Mesendoderm (in vitro differentiated cells): Measurements from ENCODE around the gene DIPK1A.

ENCODE experiments used
- DNase-seq: peaks from one replicate; pipeline ENCODE4 v3.0.0; 2013
- H2AK5ac ChIP-seq: 2 replicates; pipeline ENCODE4 v1.6.1; 2013; ENCODE audit warnings: low read length, inconsistent platforms
- H2BK120ac ChIP-seq: 2 replicates; pipeline ENCODE4 v1.6.1; 2013; ENCODE audit warnings: low read depth, mild to moderate bottlenecking, low read length, moderate library complexity, mixed read lengths
- H2BK15ac ChIP-seq: replicated peaks from 2 replicates; pipeline ENCODE4 v1.6.1; 2013; ENCODE audit warnings: low read depth, mild to moderate bottlenecking, moderate library complexity
- H2BK5ac ChIP-seq: 2 replicates; pipeline ENCODE4 v1.6.1; 2013; ENCODE audit warnings: low read length, inconsistent platforms
- H3K18ac ChIP-seq: 2 replicates; pipeline ENCODE4 v1.6.1; 2013; ENCODE audit warnings: mild to moderate bottlenecking, low read length, mixed read lengths
- H3K23ac ChIP-seq: one replicate; pipeline ENCODE4 v1.6.1; 2013; ENCODE audit warnings: low read length
- H3K27ac ChIP-seq: 2 replicates; pipeline ENCODE4 v1.5.1; 2013; ENCODE audit warnings: low read depth, mild to moderate bottlenecking, inconsistent platforms, low read length, moderate library complexity
- H3K27me3 ChIP-seq: 2 replicates; pipeline ENCODE4 v1.6.1; 2013; ENCODE audit warnings: low read length, control low read depth, mild to moderate bottlenecking, inconsistent platforms; ENCODE audit not compliant: insufficient read depth, poor library complexity
- H3K36me3 ChIP-seq: 2 replicates; pipeline ENCODE4 v1.6.1; 2013; ENCODE audit warnings: low read length, inconsistent platforms; ENCODE audit not compliant: control insufficient read depth, insufficient read depth
- H3K4ac ChIP-seq: one replicate; pipeline ENCODE4 v1.6.1; 2013; ENCODE audit warnings: low read depth, mild to moderate bottlenecking, low read length, moderate library complexity
- H3K4me1 ChIP-seq: 2 replicates; pipeline ENCODE4 v1.6.1; 2013; ENCODE audit warnings: low read depth, low read length, inconsistent platforms; ENCODE audit not compliant: control insufficient read depth
- H3K4me2 ChIP-seq: 2 replicates; pipeline ENCODE4 v1.6.1; 2013; ENCODE audit warnings: low read length
- H3K4me3 ChIP-seq: 2 replicates; pipeline ENCODE4 v1.5.1; 2013; ENCODE audit warnings: mild to moderate bottlenecking, low read length
- H3K56ac ChIP-seq: one replicate; pipeline ENCODE4 v1.6.1; 2013; ENCODE audit warnings: low read length
- H3K79me1 ChIP-seq: 2 replicates; pipeline ENCODE4 v1.6.1; 2013; ENCODE audit warnings: low read length, inconsistent platforms
- H3K79me2 ChIP-seq: 2 replicates; pipeline ENCODE4 v1.6.1; 2013; ENCODE audit warnings: mild to moderate bottlenecking, low read length; ENCODE audit not compliant: control insufficient read depth, insufficient read depth
- H3K9ac ChIP-seq: 2 replicates; pipeline ENCODE4 v1.6.1; 2013; ENCODE audit warnings: low read length, inconsistent platforms
- H4K5ac ChIP-seq: one replicate; pipeline ENCODE4 v1.6.1; 2013; ENCODE audit warnings: low read length
- H4K8ac ChIP-seq: one replicate; pipeline ENCODE4 v1.6.1; 2013; ENCODE audit warnings: low read depth, mild to moderate bottlenecking, control low read depth, low read length, moderate library complexity
- WGBS: extraction: QIAGEN DNeasy Blood & Tissue Kit; methylation state at CpG from one replicate; pipeline ENCODE4 v1.1.7; 2013; ENCODE audit warnings: low lambda C conversion rate, missing lambda C conversion rate; ENCODE audit not compliant: insufficient coverage; ENCODE audit errors: extremely low coverage; 5-methylcytosine and 5-hydroxymethylcytosine counted together

DIPK1A gene

GRCh38 chr1:92990828-92991227, 29.6 kb upstream of the DIPK1A start:
- Histone ChIP-seq H2AK5ac (no peak overlapping the region), H4K5ac (no peak overlapping the region), H3K27me3 (no peaks in the 10 kb centered on the region), H3K4me3 (no peak overlapping the region), H3K18ac (no peak overlapping the region), H3K36me3 (no peaks in the 10 kb centered on the region), H3K9ac (no peak overlapping the region), H3K79me1 (no peaks in the 10 kb centered on the region), H4K8ac (no peak overlapping the region), H2BK5ac (no peak overlapping the region), H3K79me2 (no peaks in the 10 kb centered on the region), H3K4me2 (no peak overlapping the region), H3K4me1 (no peaks in the 10 kb centered on the region), H2BK120ac (no peak overlapping the region), H3K27ac (no peak overlapping the region), H3K4ac (no peak overlapping the region), H2BK15ac (no peak overlapping the region), H3K56ac (no peak overlapping the region), H3K23ac (no peak overlapping the region)
- no CpG with 5 or more reads among the region's 1 CpG for WGBS
- no peak for DNase-seq

GRCh38 chr1:92989936-92990583, 28.8 kb upstream of the DIPK1A start:
- Histone ChIP-seq H3K9ac (no peak overlapping the region), H3K4me1 (no peaks in the 10 kb centered on the region), H2BK120ac (no peak overlapping the region), H3K27ac (no peak overlapping the region), H3K18ac (no peak overlapping the region), H3K36me3 (no peaks in the 10 kb centered on the region), H3K4ac (no peak overlapping the region), H2BK15ac (no peak overlapping the region), H3K23ac (no peak overlapping the region), H2AK5ac (no peak overlapping the region), H3K56ac (no peak overlapping the region), H3K27me3 (no peaks in the 10 kb centered on the region), H3K79me1 (no peaks in the 10 kb centered on the region), H3K4me3 (no peak overlapping the region), H2BK5ac (no peak overlapping the region), H4K5ac (no peak overlapping the region), H3K4me2 (no peak overlapping the region), H4K8ac (no peak overlapping the region), H3K79me2 (no peaks in the 10 kb centered on the region)
- DNase-seq, result no peak
- WGBS, result no CpG with 5 or more reads among the region's 6 CpGs

GRCh38 chr1:92989253-92989652, 28.0 kb upstream of the DIPK1A start:
- Histone ChIP-seq H3K56ac (no peak overlapping the region), H3K79me2 (no peaks in the 10 kb centered on the region), H2BK5ac (no peak overlapping the region), H3K27me3 (no peaks in the 10 kb centered on the region), H4K8ac (no peak overlapping the region), H2BK120ac (no peak overlapping the region), H3K27ac (no peak overlapping the region), H3K4me1 (no peaks in the 10 kb centered on the region), H3K9ac (no peak overlapping the region), H3K18ac (no peak overlapping the region), H2BK15ac (no peak overlapping the region), H3K23ac (no peak overlapping the region), H3K4me2 (no peak overlapping the region), H3K79me1 (no peaks in the 10 kb centered on the region), H3K36me3 (no peaks in the 10 kb centered on the region), H3K4me3 (no peak overlapping the region), H3K4ac (no peak overlapping the region), H4K5ac (no peak overlapping the region), H2AK5ac (no peak overlapping the region)
- WGBS, result no CpG with 5 or more reads among the region's 2 CpGs
- no peak for DNase-seq

- Histone ChIP-seq H3K79me2 (no peaks in the 10 kb centered on the region), H2BK5ac (no peak overlapping the region), H3K23ac (no peak overlapping the region), H3K4me3 (no peak overlapping the region), H4K5ac (no peak overlapping the region), H3K9ac (no peak overlapping the region), H3K79me1 (no peaks in the 10 kb centered on the region), H3K27ac (no peak overlapping the region), H2BK15ac (no peak overlapping the region), H3K36me3 (no peaks in the 10 kb centered on the region), H3K18ac (no peak overlapping the region), H3K27me3 (no peaks in the 10 kb centered on the region), H2BK120ac (no peak overlapping the region), H4K8ac (no peak overlapping the region), H3K4ac (no peak overlapping the region), H3K56ac (no peak overlapping the region), H3K4me2 (no peak overlapping the region), H2AK5ac (no peak overlapping the region), H3K4me1 (no peaks in the 10 kb centered on the region)
- no peak for DNase-seq
Measured at GRCh38 chr1:92987462-92987861, 26.2 kb upstream of the DIPK1A start.

- Histone ChIP-seq H2AK5ac (no peak overlapping the region), H4K5ac (no peak overlapping the region), H3K27me3 (no peaks in the 10 kb centered on the region), H3K4me3 (no peak overlapping the region), H2BK5ac (no peak overlapping the region), H3K18ac (no peak overlapping the region), H3K36me3 (no peaks in the 10 kb centered on the region), H4K8ac (no peak overlapping the region), H2BK120ac (no peak overlapping the region), H2BK15ac (no peak overlapping the region), H3K79me2 (no peaks in the 10 kb centered on the region), H3K9ac (no peak overlapping the region), H3K56ac (no peak overlapping the region), H3K4ac (no peak overlapping the region), H3K4me2 (no peak overlapping the region), H3K79me1 (no peaks in the 10 kb centered on the region), H3K4me1 (no peaks in the 10 kb centered on the region), H3K23ac (no peak overlapping the region), H3K27ac (no peak overlapping the region)
- DNase-seq, result no peak
Measured at GRCh38 chr1:92985101-92985500, 23.8 kb upstream of the DIPK1A start.
